HG02840 (cell line): ENCODE data around the gene RGS12.

Experiments
- ATAC-seq: cut with Tn5 transposase; IDR thresholded peaks from one replicate; pipeline ENCODE4 v1.9.1; 2021; ENCODE audit warnings: mild to moderate bottlenecking, moderate library complexity, moderate number of reproducible peaks; ENCODE audit not compliant: unreplicated experiment, low FRiP score

Gene RGS12

GRCh38 chr4:3307891-3308575, 15.2 kb downstream of the RGS12 start:
- ATAC-seq, result no peak

DNA sequence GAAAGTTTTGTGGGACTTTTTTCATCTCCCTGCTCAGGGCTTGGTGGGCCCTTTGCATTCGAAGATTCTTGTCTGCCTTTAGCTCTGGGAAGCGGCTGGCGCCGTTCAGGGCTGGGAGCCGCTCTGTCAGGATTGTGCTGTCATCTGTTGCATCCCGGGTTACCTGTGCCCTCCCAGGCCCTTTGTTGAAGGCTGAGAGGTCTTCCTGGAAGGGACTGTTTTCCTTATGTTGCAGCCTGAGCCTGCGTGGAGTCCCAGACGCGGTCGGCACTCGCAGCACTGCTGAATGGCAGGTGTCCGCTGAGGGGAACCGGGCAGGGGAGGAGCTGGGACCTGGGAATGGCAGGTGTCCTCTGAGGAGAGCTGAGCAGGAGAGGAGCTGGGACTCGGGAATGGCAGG, 15.9 kb downstream of the RGS12 start:
- ATAC-seq, result no peak

DNA sequence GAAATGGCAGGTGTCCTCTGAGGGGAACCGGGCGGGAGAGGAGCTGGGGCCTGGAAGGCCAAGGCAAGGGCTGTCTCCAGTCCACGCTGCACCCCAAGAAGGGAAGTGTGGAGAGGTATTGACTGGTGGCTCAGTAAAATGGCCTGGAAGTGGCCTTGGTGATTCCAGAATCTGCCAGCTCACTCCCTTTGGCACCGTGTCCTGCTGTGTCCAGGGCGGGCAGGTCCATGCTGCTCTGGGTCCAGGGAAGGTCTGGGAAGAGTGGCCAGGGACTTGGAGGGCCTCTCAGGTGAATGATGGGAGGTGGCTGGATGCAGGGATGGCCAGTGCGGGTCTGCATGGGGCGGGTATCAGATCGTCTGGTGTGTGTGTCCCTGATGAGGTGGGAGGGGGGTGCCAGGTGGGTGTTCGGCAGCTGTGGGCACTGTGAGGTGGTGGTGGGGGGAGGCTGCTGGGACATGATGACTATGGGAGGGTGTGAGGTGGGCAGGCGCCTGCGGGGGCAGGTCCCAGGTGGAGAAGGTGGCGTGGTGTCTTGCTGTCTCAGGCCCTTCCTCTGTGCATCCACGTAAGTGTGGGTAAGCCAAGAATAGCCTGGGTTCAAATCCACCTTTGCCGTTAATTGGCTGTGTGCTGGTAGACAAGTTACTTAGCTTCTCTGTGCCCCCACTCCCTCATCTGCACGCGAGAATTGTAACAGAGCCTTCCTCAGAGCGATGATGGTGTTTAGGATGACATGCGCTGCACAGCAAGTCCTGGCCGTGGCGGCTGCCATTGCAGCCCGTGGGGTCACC, 17.7 kb downstream of the RGS12 start:
- ATAC-seq, result no peak

GRCh38 chr4:3311095-3311372, 18.2 kb downstream of the RGS12 start:
- no peak for ATAC-seq

DNA sequence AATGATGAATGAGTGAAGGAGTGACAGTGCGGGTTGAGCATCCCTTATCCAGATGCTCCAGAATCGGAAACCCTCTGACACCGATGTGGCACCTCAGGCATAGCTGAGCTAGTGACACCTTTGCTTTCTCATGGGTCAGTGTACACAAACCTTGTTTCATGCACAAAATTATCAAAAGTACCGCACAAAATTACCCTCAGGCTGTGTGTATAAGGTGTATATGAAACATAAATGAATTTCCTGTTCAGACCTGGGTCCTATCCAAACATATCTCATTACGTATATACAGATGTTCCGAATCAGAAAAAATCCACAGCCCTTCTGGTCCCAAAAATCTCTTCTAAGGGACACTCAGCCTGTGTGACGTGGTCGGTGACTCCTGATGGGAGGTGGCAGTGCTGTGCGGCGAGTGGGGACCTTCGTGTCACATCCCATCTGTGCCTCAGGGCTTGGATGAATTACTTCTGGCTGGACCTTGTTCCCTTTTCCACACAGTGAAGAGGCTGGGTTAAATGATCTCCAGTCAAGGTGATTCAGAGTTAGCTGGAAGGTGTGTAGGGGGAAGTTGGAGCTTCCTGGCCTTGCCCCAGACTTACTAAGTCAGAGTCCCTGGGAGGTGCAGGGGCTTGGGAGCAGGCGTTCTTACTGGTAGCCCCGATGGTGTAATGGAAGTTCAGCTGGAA, 18.8 kb downstream of the RGS12 start:
- no peak for ATAC-seq

DNA sequence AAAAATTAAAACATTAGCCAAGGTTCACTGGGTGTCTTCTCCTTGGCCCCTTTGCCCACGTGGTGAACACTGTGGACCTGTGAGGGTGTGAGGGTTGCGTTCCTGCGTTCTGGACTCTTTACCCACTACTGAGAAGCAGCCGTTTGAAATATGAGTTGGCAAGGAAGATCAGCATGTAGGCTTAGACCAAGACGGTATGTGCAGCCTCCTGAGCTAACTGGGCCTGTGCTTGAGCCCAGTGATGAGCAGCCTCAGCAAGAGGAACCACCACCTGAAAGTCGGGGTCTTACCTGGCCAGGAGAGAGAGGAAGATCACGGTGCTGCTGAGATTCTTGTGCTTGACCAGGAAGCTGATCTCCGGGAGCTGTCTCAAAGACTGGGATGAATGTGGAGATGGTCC, 19.5 kb downstream of the RGS12 start:
- no peak for ATAC-seq

- ATAC-seq, result no peak
Measured at GRCh38 chr4:3313139-3313538, 20.3 kb downstream of the RGS12 start.

DNA sequence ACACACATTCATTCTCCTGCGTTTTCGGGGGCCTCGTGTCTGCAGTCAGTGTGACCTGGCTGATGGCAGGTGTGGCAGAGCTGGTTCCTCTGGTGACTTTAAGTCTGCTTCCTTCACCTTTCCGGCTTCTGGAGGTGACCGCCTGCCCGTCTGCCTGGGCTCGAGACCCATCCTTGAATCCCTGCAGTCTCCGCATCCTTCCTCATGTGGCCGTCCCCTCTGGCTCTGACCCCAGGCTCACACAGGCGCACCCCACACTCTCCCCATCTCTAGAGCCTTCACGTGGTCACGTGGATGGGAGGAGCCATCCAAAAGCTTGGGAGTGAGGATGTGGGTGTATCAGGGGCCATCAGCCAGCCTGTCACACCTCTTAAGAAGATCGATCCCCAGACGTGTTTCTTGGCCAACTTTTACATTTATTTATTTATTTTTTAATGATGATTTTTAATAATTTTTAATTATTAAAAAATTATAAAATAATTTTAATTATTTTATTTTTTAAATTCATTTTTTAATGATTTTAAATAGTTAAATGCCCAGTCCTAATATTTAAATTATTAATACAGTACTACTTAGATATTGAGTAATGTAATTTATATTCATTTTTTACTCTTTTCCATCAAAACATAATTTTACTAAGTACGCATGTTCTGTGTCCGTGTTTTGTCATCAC, 20.9 kb downstream of the RGS12 start:
- ATAC-seq, result no peak

DNA sequence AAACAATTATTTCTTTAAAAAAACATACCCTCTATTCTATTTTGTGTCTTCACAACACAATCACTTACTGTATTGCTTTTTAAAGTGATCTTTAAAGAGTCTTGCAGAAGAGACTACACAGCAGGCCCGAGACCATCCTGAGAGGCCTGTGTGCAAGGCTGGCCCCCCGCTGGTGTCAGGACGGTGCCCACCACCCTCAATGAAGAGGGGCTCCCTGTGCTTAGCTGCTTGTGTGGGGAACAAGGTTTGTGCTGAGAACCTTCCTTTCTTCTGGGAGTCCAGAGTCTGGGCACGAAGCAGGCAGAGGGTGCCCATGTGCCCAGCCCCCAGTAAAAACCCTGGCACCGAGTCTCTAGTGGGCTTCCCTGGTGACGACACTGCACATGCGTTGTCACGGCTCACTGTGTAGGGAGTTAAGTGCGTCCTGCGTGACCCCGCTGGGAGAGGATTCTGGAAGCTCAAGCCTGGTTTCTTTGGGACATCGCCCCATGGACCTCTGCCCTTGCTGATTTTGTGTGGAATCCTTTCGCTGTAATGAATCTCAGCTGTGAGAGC, 22.0 kb downstream of the RGS12 start:
- no peak for ATAC-seq

- no peak for ATAC-seq
Measured at GRCh38 chr4:3315566-3315965, 22.7 kb downstream of the RGS12 start.

GRCh38 chr4:3316146-3316545, 23.3 kb downstream of the RGS12 start:
- no peak for ATAC-seq

- ATAC-seq, result no peak
Measured at GRCh38 chr4:3317011-3317655, 24.3 kb downstream of the RGS12 start.

- no peak for ATAC-seq
Measured at GRCh38 chr4:3317656-3318211, 24.9 kb downstream of the RGS12 start.

- no peak for ATAC-seq
Measured at GRCh38 chr4:3318561-3319021, 25.8 kb downstream of the RGS12 start.

DNA sequence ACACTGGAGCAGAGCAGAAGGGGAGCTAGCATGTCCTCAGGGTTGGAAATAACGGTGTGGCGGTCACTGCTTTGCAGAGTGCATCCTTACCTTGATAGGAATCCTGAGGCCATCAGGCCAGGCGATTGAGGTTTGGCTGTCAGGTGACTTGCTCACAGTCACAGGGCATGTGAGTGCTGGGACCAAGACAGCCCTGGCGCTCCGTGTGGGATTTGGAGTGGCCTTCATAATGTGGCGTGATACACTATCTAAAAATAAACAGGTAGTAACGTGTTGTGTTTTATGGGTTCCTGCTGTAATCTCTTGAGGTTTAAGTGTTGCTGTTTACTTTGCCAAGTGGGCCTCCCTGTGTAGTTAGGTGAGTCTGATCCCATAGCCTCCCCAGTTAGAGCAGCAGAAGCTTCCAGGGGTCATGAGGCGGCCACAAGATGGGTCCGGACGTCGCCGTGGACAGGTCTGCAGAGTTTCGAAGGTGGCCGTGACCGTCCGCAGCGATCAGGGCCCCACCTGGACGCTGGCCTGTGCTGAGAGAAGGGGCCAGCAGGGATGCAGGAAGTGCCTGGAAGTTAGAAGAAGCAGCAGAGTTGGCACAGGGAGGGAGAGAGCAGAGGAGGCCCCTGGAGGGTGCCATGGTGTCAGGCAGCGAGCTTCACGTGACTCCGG, 27.7 kb downstream of the RGS12 start:
- no peak for ATAC-seq

DNA sequence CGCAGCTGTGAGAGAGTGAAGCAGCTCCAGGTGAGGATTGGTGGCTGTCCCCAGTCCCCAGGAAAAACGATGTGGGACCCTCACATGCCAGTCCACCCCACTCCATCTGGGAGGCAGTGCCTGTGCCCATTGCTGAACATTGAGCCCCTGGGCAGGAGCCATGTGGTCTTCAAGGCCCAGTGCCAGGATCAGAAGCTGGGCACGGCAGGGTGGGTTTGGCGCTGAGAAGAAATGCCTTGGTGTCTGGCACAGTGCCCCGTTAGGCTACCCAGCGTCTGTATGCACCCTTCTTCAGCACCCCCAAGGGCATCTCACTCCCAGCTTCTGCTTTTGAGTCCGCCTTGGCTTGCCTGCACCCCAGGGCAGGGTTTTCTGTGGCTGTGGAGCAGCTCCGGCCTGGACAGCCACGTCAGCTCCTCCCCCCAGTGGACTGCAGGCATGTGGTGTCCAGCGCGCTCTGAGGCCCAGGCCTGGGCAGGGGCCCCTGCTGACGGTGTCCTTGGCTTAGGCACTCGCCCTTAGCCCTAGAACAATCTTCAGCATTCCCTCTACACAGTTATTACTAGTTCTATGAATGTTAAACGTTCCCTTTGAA, 28.6 kb downstream of the RGS12 start:
- ATAC-seq, result no peak

DNA sequence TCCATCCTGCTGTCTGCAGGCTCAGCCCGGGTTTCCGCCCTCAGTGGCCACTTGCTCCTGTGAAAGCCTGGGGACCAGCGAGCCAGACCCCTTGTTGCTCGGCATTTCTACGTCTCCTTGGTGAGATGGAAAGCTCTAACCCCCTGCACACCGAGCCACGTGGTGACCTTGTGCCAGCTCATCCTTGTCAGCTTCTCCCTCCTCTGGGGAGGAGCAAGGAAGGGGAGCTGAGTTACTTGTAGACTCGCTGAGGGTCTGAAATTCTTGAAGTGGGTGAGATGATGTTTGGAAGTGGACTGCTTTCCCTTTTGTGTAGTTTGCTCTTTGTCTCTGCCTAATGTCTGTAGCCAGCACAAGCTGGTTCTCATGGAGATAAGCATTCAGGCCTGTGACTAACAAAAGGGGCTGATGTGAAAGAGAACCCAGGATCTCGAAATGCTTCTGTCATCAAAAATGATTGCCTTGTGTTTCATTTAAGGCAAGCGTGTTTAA, 29.3 kb downstream of the RGS12 start:
- ATAC-seq, result no peak

- no peak for ATAC-seq
Measured at GRCh38 chr4:3323071-3323481, 30.3 kb downstream of the RGS12 start.
